Epithelial cell of esophagus (primary cell): ENCODE data around the gene PTPN1.

Experiments
- DNase-seq: peaks from one replicate; pipeline ENCODE4 v3.0.0; 2010; ENCODE audit warnings: low read depth
- H3K4me3 ChIP-seq: 2 replicates; pipeline ENCODE4 v1.5.1; 2011; ENCODE audit warnings: mild to moderate bottlenecking, low read length, control low read depth
- CTCF ChIP-seq: IDR thresholded peaks from 2 replicates; pipeline ENCODE4 v1.5.1; 2011; ENCODE audit warnings: low read depth, mild to moderate bottlenecking, low read length, control low read depth, inconsistent platforms; ENCODE audit not compliant: insufficient read depth; ENCODE audit errors: missing control alignments

The PTPN1 gene

GRCh38 chr20:50632236-50632635 lies 122.1 kb downstream of the PTPN1 start:
- H3K4me3 ChIP-seq: no peak overlapping the region
- no peak for DNase-seq
- no peak for TF ChIP-seq CTCF

GRCh38 chr20:50632701-50633100 lies 122.5 kb downstream of the PTPN1 start:
- DNase-seq: no peak
- TF ChIP-seq CTCF: no peak
- H3K4me3 ChIP-seq: no peak overlapping the region

DNA sequence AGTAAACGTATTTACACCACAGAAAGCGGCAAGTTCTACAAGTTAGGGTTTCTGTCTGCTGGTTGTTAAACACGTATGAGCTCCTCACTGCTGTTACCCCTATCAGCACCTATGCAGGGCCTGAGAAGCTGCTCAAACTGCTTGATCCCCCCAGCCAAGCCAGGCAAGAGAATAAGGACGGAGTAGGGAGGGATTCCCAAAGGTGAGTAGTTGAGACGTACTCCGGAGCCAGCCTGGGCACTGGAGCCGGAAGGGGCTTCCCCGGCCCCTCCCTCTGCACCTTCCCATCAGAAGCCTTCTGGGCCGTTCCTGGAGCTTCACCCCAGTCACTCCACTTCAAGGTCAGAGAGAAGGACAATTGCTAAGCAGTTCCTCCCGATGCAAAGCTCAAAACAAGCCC lies 123.2 kb downstream of the PTPN1 start:
- DNase-seq: no peak
- TF ChIP-seq CTCF: no peak
- H3K4me3 ChIP-seq: no peak overlapping the region

- no peak overlapping the region for H3K4me3 ChIP-seq
- DNase-seq: no peak
- no peak for TF ChIP-seq CTCF
Observed at GRCh38 chr20:50634191-50634590, 124.0 kb downstream of the PTPN1 start.
